A549 (cell line): ENCODE data around the gene UBAC2. TPM values are rescaled to one million over a fixed set of nuclear protein-coding genes. Genes with fewer than 3 reads are reported as not detected.

Experiments
- ATAC-seq, 2 experiments: fragments of 200-7000 bp in 1 of 2; fragments of >200 bp in 1 of 2; cut with Nextera tagmentation in 1 of 2; cut with Tn5 transposase in 1 of 2; 3 replicates each; pipeline versions ENCODE4 v1.8.0 to v1.9.1; 2018 to 2020; ENCODE audit warnings: mild to moderate bottlenecking in 1 of 2, moderate library complexity in 1 of 2
- CTCF ChIA-PET: fragments of 300-600 bp; sonication (Branson Sonifier 250); formaldehyde crosslinking; extraction: SDS; loops from one replicate; lab custom pipeline; 2021; ENCODE audit warnings: antibody characterized with exemption, inconsistent platforms; lab: Yijun Ruan, JAX
- POLR2A ChIA-PET: fragments of 350-600 bp; formaldehyde crosslinking; extraction: SDS; loops from one replicate; lab custom pipeline; 2021; ENCODE audit warnings: antibody characterized with exemption, inconsistent platforms; lab: Yijun Ruan, JAX
- DNase-seq, 2 experiments: peaks; one replicate each; pipeline versions ENCODE4 v3.0.0 to v3.0.0-alpha.2; 2011 to 2016; ENCODE audit warnings: low read depth in 1 of 2, low spot score in 1 of 2
- FAIRE-seq: peaks from 2 replicates; lab custom pipeline; 2011; peaks lifted over from hg19 to GRCh38; lab: Jason Lieb, UNC
- H3K27ac ChIP-seq, 2 experiments: fragments of >200 bp; sonication (Bioruptor Twin); formaldehyde crosslinking; 3 replicates each; pipeline ENCODE4 v1.5.1; 2016 to 2017
- H3K4me1 ChIP-seq: fragments of >200 bp; sonication (Bioruptor Twin); formaldehyde crosslinking; 3 replicates; pipeline ENCODE4 v1.6.1; 2016
- H3K4me2 ChIP-seq: fragments of >200 bp; sonication (Bioruptor Twin); formaldehyde crosslinking; 3 replicates; pipeline ENCODE4 v1.6.1; 2016
- H3K4me3 ChIP-seq: fragments of >200 bp; sonication (Bioruptor Twin); formaldehyde crosslinking; 3 replicates; pipeline ENCODE4 v1.5.1; 2016
- H3K9me3 ChIP-seq: fragments of >200 bp; sonication (Bioruptor Twin); formaldehyde crosslinking; 3 replicates; pipeline ENCODE4 v1.6.1; 2016
- BHLHE40 ChIP-seq: IDR thresholded peaks from 2 replicates; pipeline ENCODE4 v1.6.1; 2012; ENCODE audit warnings: low read depth, low read length, inconsistent platforms
- CEBPB ChIP-seq, 2 experiments: fragments of >200 bp in 1 of 2; sonication (Bioruptor Twin) in 1 of 2; formaldehyde crosslinking in 1 of 2; IDR thresholded peaks; 2 replicates each; pipeline ENCODE4 v1.6.1; 2012 to 2016
- ESRRA ChIP-seq: fragments of 150-350 bp; IDR thresholded peaks from 2 replicates; pipeline ENCODE4 v1.6.1; 2014; ENCODE audit warnings: mild to moderate bottlenecking, low read length, borderline replicate concordance
- GATA3 ChIP-seq: IDR thresholded peaks from 2 replicates; pipeline ENCODE4 v1.6.1; 2012; ENCODE audit warnings: borderline replicate concordance
- HDAC2 ChIP-seq: fragments of 200-600 bp; sonication (generic); IDR thresholded peaks from 2 replicates; pipeline ENCODE4 v1.6.1; 2016
- HEYL ChIP-seq: fragments of 250-450 bp; sonication (Bioruptor Pico); IDR thresholded peaks from 2 replicates; pipeline ENCODE4 v1.8.0; 2021; ENCODE audit warnings: mild to moderate bottlenecking, moderate library complexity
- NFE2L2 ChIP-seq: fragments of 150-350 bp; conservative IDR thresholded peaks from 2 replicates; pipeline ENCODE4 v1.6.1; 2014; ENCODE audit warnings: low read length
- NPAS2 ChIP-seq: fragments of 250-450 bp; sonication (Bioruptor Pico); IDR thresholded peaks from 2 replicates; pipeline ENCODE4 v1.8.0; 2022; ENCODE audit warnings: mild to moderate bottlenecking, moderate library complexity, borderline replicate concordance
- PHF8 ChIP-seq: fragments of 200-600 bp; sonication (generic); IDR thresholded peaks from 2 replicates; pipeline ENCODE4 v1.6.1; 2016; ENCODE audit warnings: low read depth, mild to moderate bottlenecking, antibody characterized with exemption, moderate library complexity, borderline replicate concordance
- RNF2 ChIP-seq: fragments of 200-600 bp; sonication (generic); IDR thresholded peaks from 2 replicates; pipeline ENCODE4 v1.6.1; 2016; ENCODE audit warnings: low read depth, mild to moderate bottlenecking, antibody characterized with exemption, moderate library complexity, borderline replicate concordance
- SREBF2 ChIP-seq: fragments of 450-650 bp; IDR thresholded peaks from 2 replicates; pipeline ENCODE4 v1.6.1; 2014; ENCODE audit warnings: mild to moderate bottlenecking, moderate library complexity
- TP53 ChIP-seq: fragments of 250-450 bp; sonication (Bioruptor Pico); IDR thresholded peaks from 2 replicates; pipeline ENCODE4 v1.5.0; 2021; ENCODE audit warnings: mild to moderate bottlenecking, moderate library complexity
- ZC3H11A ChIP-seq: fragments of 450-650 bp; IDR thresholded peaks from 2 replicates; pipeline ENCODE4 v1.6.1; 2014; ENCODE audit warnings: antibody characterized with exemption, mild to moderate bottlenecking
- ZFP36 ChIP-seq: fragments of 450-650 bp; IDR thresholded peaks from 2 replicates; pipeline ENCODE4 v1.6.1; 2014; ENCODE audit warnings: borderline replicate concordance; ENCODE audit not compliant: partially characterized antibody
- WGBS: methylation state at CpG from one replicate; pipeline ENCODE4 v1.1.6; 2017; ENCODE audit errors: missing lambda C conversion rate; 5-methylcytosine and 5-hydroxymethylcytosine counted together
- polyA plus RNA-seq, 4 experiments: library from polyadenylated mRNA; depleted of rRNA in 3 of 4; stranded (reverse); fragments of >200 nt; fragmentation: RNase III in 1 of 4; extraction: RNeasy Plus Mini Kit Qiagen cat#74134 plus additional on column Dnase treatment in 1 of 4; gene quantifications; 2 replicates in 3 of 4; 3 replicates in 1 of 4; pipeline ENCODE4 v1.2.3, GENCODE V29; 2011 to 2017
- TF ChIP-seq, protein P1 (sequence below): IDR thresholded peaks from 2 replicates; pipeline ENCODE4 v1.6.1; 2012; ENCODE audit warnings: low read depth, borderline replicate concordance
- TF ChIP-seq, protein P2 (sequence below): fragments of 250-450 bp; sonication (Bioruptor Pico); IDR thresholded peaks from 2 replicates; pipeline ENCODE4 v1.5.0; 2021; ENCODE audit warnings: mild to moderate bottlenecking, moderate library complexity, borderline replicate concordance
- TF ChIP-seq, protein P3 (sequence below): fragments of 150-350 bp; IDR thresholded peaks from 2 replicates; pipeline ENCODE4 v1.6.1; 2014; ENCODE audit warnings: low read depth, mild to moderate bottlenecking, low read length
- TF ChIP-seq, protein P4 (sequence below): fragments of 250-450 bp; sonication (Bioruptor Pico); IDR thresholded peaks from 2 replicates; pipeline ENCODE4 v1.5.0; 2020; ENCODE audit warnings: low read depth, mild to moderate bottlenecking, moderate library complexity

UBAC2 gene
- polyA plus RNA-seq, 2 of the 4 experiments (the other 2 are of a cell fraction): 61.6 to 103 TPM

DNA sequence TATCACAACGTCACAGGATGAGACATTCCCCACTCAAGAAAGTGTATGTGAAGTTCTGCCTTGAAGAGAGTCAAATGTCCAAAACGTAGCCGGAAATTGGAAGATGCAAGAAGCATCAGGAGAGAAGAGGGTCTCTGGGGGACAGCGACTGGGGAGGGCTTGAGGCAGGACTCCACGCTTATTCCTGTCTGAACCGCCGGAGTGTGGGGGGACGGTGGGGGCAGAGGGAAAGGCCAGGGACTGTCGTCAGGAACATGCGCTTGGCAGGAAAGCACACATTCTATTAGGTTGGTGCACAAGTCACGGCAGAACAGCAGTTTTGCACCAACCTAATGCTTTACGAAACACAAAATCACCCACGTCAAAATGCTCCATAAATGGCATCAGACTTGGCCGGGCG is 205.3 kb downstream of the UBAC2 start (continued):
- TF ChIP-seq, protein P1, sequence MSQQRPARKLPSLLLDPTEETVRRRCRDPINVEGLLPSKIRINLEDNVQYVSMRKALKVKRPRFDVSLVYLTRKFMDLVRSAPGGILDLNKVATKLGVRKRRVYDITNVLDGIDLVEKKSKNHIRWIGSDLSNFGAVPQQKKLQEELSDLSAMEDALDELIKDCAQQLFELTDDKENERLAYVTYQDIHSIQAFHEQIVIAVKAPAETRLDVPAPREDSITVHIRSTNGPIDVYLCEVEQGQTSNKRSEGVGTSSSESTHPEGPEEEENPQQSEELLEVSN: no peak
- TF ChIP-seq BHLHE40 (no peak), HDAC2 (no peak), ZC3H11A (no peak), HEYL (CRISPR knock-in tag) (no peak), NFE2L2 (no peak), GATA3 (no peak), SREBF2 (no peak)
- TF ChIP-seq, protein P2, sequence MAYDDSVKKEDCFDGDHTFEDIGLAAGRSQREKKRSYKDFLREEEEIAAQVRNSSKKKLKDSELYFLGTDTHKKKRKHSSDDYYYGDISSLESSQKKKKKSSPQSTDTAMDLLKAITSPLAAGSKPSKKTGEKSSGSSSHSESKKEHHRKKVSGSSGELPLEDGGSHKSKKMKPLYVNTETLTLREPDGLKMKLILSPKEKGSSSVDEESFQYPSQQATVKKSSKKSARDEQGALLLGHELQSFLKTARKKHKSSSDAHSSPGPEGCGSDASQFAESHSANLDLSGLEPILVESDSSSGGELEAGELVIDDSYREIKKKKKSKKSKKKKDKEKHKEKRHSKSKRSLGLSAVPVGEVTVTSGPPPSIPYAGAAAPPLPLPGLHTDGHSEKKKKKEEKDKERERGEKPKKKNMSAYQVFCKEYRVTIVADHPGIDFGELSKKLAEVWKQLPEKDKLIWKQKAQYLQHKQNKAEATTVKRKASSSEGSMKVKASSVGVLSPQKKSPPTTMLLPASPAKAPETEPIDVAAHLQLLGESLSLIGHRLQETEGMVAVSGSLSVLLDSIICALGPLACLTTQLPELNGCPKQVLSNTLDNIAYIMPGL (CRISPR knock-in tag): no peak
- TF ChIP-seq, all 56 proteins: peak for 0

DNA sequence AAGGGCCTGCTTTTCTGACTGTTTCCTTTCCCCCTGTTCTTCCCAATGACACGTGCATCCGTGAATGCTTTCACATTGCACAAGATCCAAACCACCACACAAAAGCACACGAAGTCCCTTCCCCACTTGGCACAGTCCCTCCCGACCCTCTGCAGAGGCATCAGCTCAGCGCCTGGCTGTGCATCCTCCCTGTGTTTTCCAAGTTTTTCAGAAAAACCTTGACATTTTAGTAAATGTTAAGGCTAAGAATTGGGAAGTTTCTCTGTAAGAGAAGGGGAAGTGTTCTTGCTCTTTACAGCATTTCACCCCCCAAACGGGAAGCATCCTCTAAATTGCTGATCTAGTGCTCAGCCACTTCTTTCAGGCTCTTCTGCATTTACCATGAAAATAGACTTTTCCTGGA is 206.1 kb downstream of the UBAC2 start:
- TF ChIP-seq, protein P3, sequence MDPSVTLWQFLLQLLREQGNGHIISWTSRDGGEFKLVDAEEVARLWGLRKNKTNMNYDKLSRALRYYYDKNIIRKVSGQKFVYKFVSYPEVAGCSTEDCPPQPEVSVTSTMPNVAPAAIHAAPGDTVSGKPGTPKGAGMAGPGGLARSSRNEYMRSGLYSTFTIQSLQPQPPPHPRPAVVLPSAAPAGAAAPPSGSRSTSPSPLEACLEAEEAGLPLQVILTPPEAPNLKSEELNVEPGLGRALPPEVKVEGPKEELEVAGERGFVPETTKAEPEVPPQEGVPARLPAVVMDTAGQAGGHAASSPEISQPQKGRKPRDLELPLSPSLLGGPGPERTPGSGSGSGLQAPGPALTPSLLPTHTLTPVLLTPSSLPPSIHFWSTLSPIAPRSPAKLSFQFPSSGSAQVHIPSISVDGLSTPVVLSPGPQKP: no peak
- TF ChIP-seq ZFP36: no peak
- no peak for TF ChIP-seq RNF2
- TF ChIP-seq, protein P4, sequence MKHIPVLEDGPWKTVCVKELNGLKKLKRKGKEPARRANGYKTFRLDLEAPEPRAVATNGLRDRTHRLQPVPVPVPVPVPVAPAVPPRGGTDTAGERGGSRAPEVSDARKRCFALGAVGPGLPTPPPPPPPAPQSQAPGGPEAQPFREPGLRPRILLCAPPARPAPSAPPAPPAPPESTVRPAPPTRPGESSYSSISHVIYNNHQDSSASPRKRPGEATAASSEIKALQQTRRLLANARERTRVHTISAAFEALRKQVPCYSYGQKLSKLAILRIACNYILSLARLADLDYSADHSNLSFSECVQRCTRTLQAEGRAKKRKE (CRISPR knock-in tag): no peak
- TF ChIP-seq, protein P2 (CRISPR knock-in tag): no peak
- TF ChIP-seq TP53: no peak
- TF ChIP-seq CEBPB (IDR thresholded peaks at IDR 0.05): no peak
- TF ChIP-seq ESRRA: no peak
- Histone ChIP-seq H3K4me2 (no peak overlapping the region), H3K27ac (no peak overlapping the region), H3K4me3 (no peak overlapping the region), H3K9me3 (no peaks in the 10 kb centered on the region), H3K4me1 (no peaks in the 10 kb centered on the region)
- ATAC-seq (no peak), DNase-seq (no peak), FAIRE-seq (no peak)
- ChIA-PET CTCF (no interaction called here), POLR2A (no interaction called here)
- WGBS: 33% methylated on average over 6 of the region's 6 CpGs

DNA sequence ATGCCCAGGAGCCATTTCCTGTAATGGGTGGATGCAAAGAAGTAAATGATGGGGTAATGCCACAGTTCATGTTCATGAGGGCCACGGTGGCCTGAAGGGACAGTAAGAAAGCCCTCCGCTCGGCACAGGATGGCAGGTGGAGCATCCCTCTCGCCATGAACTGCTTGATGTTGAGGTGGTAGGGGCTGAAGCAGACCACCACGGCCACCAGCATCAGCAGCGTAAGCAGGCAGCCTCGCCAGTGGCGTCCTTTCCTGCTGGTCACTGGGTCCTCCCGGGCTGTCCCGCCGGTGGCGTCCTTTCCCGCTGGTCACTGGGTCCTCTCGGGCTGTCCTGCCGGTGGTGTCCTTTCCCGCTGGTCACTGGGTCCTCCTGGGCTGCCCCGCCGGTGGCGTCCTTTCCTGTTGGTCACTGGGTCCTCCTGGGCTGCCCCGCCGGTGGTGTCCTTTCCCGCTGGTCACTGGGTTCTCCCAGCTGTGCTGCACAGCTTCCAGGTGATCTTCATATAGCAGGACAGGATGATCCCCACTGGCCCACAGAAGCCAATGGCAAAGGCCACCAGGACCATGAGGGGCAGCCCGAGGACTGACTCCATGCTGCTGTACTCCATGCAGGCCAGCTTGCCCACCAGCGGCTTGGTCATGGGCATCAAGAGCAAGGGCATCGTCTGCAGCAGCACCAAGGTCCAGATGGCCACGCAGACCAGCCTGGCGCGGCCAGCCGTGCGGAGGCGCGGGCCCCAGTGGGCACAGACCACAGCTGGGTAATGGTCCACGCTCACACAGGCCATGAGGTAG is 207.4 kb downstream of the UBAC2 start:
- FAIRE-seq (no peak), ATAC-seq (no peak), DNase-seq (no peak)
- TF ChIP-seq, protein P2 (CRISPR knock-in tag): no peak
- TF ChIP-seq PHF8 (no peak), NPAS2 (CRISPR knock-in tag) (no peak)
- Histone ChIP-seq H3K4me1 (no peaks in the 10 kb centered on the region), H3K4me2 (no peak overlapping the region), H3K27ac (no peak overlapping the region), H3K4me3 (no peak overlapping the region), H3K9me3 (no peaks in the 10 kb centered on the region)
- ChIA-PET CTCF (interaction anchor here (1.0 kb wide), 1 partner anchor 11 kb away, joined by 3 read pairs; no protein-coding TSS in a partner anchor), POLR2A (no interaction called here)
- WGBS: 50% methylated on average over 7 of the region's 33 CpGs
